PFSK-1 (cell line): ENCODE data around the gene RPN1.

ENCODE experiments used
- POLR2AphosphoS5 ChIP-seq: IDR thresholded peaks from 2 replicates; pipeline ENCODE4 v1.6.1; 2012; ENCODE audit warnings: low read depth, mild to moderate bottlenecking, control low read depth, low read length, moderate library complexity
- SIN3A ChIP-seq: IDR thresholded peaks from 2 replicates; pipeline ENCODE4 v1.6.1; 2012; ENCODE audit warnings: mild to moderate bottlenecking, low read length, moderate library complexity, borderline replicate concordance; ENCODE audit not compliant: insufficient read depth
- TAF1 ChIP-seq: IDR thresholded peaks from 2 replicates; pipeline ENCODE4 v1.6.1; 2012; ENCODE audit warnings: low read length, control low read depth, borderline replicate concordance; ENCODE audit not compliant: insufficient read depth
- TF ChIP-seq, protein P1 (sequence below), 2 experiments: IDR thresholded peaks; 2 replicates each; pipeline versions ENCODE4 v1.6.1 to v1.8.0; 2011 to 2012; ENCODE audit warnings: low read depth in 2 of 2, low read length in 2 of 2, control low read depth in 1 of 2, inconsistent platforms in 1 of 2, mild to moderate bottlenecking in 1 of 2, moderate library complexity in 1 of 2; ENCODE audit not compliant: insufficient read depth in 1 of 2

DNA sequence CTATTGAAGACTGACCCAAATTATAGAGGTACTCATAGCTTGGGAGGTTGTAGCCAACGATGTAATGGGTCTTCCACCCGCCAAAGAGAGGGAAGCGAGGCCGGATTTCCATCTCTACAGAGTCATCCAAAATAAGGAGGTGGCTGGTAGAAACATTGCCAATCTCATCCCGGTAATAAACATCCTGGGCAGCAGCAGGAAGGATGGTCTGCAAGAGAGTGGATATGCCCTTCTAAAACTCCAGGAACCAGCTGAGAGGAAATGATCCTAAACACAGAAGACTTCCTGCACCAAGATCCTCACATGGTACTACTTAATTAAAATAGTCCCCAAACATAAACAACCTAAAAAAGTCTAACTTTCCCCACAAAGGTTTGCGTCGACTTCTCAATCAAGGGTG, 20.7 kb downstream of the RPN1 start:
- TF ChIP-seq, protein P1, sequence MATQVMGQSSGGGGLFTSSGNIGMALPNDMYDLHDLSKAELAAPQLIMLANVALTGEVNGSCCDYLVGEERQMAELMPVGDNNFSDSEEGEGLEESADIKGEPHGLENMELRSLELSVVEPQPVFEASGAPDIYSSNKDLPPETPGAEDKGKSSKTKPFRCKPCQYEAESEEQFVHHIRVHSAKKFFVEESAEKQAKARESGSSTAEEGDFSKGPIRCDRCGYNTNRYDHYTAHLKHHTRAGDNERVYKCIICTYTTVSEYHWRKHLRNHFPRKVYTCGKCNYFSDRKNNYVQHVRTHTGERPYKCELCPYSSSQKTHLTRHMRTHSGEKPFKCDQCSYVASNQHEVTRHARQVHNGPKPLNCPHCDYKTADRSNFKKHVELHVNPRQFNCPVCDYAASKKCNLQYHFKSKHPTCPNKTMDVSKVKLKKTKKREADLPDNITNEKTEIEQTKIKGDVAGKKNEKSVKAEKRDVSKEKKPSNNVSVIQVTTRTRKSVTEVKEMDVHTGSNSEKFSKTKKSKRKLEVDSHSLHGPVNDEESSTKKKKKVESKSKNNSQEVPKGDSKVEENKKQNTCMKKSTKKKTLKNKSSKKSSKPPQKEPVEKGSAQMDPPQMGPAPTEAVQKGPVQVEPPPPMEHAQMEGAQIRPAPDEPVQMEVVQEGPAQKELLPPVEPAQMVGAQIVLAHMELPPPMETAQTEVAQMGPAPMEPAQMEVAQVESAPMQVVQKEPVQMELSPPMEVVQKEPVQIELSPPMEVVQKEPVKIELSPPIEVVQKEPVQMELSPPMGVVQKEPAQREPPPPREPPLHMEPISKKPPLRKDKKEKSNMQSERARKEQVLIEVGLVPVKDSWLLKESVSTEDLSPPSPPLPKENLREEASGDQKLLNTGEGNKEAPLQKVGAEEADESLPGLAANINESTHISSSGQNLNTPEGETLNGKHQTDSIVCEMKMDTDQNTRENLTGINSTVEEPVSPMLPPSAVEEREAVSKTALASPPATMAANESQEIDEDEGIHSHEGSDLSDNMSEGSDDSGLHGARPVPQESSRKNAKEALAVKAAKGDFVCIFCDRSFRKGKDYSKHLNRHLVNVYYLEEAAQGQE (IDR thresholded peaks at IDR 0.05; ENCODE audit: insufficient read depth in 1 of 2, low read depth in 2 of 2, low read length in 2 of 2) = no peak
- TF ChIP-seq POLR2AphosphoS5 = no peak
- TF ChIP-seq TAF1 = no peak
- no peak for TF ChIP-seq SIN3A
